KMS-11 (cell line): ENCODE data around the gene ATP6V1B1.
A peak's percentile ranks its signal among the peaks of the same experiment; 100 is the strongest.

Source experiments
- H2AFZ ChIP-seq: fragments of 200-600 bp; sonication (generic); 2 replicates; pipeline ENCODE4 v1.6.1; 2016; ENCODE audit warnings: antibody characterized with exemption, mixed run types, low read depth
- H3K27ac ChIP-seq: fragments of 200-600 bp; sonication (generic); 2 replicates; pipeline ENCODE4 v1.6.1; 2016; ENCODE audit warnings: mild to moderate bottlenecking, mixed run types
- H3K27me3 ChIP-seq: fragments of 200-600 bp; sonication (generic); 2 replicates; pipeline ENCODE4 v1.6.1; 2017; ENCODE audit warnings: mild to moderate bottlenecking, low read depth, mixed run types, moderate library complexity; ENCODE audit not compliant: insufficient read depth
- H3K36me3 ChIP-seq: fragments of 200-600 bp; sonication (generic); 2 replicates; pipeline ENCODE4 v1.6.1; 2017; ENCODE audit warnings: mild to moderate bottlenecking, mixed run types; ENCODE audit not compliant: insufficient read depth
- H3K4me1 ChIP-seq: fragments of 200-600 bp; sonication (generic); 2 replicates; pipeline ENCODE4 v1.6.1; 2016; ENCODE audit warnings: mild to moderate bottlenecking, low read depth, mixed run types; ENCODE audit not compliant: poor library complexity, severe bottlenecking
- H3K4me2 ChIP-seq: fragments of 200-600 bp; sonication (generic); 2 replicates; pipeline ENCODE4 v1.7.0; 2016; ENCODE audit warnings: mild to moderate bottlenecking, mixed run types
- H3K4me3 ChIP-seq: fragments of 200-600 bp; sonication (generic); IDR thresholded peaks from 2 replicates; pipeline ENCODE4 v1.6.1; 2017; ENCODE audit warnings: low read depth, low read length, mixed read lengths; ENCODE audit not compliant: insufficient read depth
- H3K79me2 ChIP-seq: fragments of 200-600 bp; sonication (generic); 2 replicates; pipeline ENCODE4 v1.6.1; 2016; ENCODE audit warnings: low read depth, mixed run types; ENCODE audit not compliant: insufficient read depth
- H3K9ac ChIP-seq: fragments of 200-600 bp; sonication (generic); 2 replicates; pipeline ENCODE4 v1.6.1; 2016; ENCODE audit warnings: mild to moderate bottlenecking, mixed run types
- H4K20me1 ChIP-seq: fragments of 200-600 bp; sonication (generic); 2 replicates; pipeline ENCODE4 v1.6.1; 2016; ENCODE audit warnings: mild to moderate bottlenecking, mixed run types; ENCODE audit not compliant: insufficient read depth
- TF ChIP-seq, protein P1 (sequence below): fragments of 200-600 bp; sonication (generic); conservative IDR thresholded peaks from 2 replicates; pipeline ENCODE4 v1.6.1; 2017; ENCODE audit warnings: low read depth, mild to moderate bottlenecking, antibody characterized with exemption, low read length, moderate library complexity, mixed read lengths

ATP6V1B1 gene

DNA sequence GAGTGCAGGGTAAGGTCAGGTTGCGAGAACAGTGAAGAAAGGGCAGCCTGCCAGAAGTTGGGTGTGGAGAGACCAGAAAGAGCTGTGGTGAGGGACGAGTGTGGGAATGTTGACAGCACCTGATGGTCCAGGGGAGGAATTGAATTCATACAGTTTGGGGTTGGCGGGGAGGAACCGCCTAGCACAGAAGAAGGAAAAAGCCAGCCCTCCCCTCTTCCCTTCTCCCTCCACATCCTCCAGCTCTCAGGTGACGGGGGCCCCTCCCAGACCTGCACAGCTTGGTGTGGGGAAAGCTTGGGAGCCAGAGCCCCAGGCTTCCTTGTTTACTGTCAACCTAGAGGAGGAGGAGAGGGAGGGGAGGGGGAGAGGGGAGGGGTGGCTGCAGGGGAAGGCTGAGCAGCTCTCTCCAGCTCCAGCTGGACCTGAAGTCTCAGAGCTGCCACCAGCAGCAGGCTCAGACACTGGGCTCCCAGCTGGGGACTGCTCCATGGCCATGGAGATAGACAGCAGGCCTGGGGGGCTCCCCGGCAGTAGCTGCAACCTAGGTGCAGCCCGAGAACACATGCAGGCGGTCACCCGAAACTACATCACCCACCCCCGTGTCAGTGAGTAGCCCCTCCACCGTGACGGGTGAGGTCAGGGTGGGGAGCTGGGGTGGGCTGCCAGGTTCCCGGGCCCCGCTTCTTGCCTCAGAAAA is at the start of gene ATP6V1B1:
Gene ATP6V1B1 (plus strand): TSS at position 433 of the 697 bp plus-strand sequence. CDS start 55 bp downstream, at position 488.
- Histone ChIP-seq H3K79me2 (no peaks in the 10 kb centered on the region), H3K9ac (no peak within 1 kb of the TSS), H2AFZ (no peak within 1 kb of the TSS), H3K4me3 (no peak within 1 kb of the TSS), H4K20me1 (no peaks in the 10 kb centered on the region), H3K27ac (no peak within 1 kb of the TSS), H3K27me3 (no peaks in the 10 kb centered on the region), H3K4me1 (no peaks in the 10 kb centered on the region), H3K36me3 (no peaks in the 10 kb centered on the region), H3K4me2 (no peak within 1 kb of the TSS)
- TF ChIP-seq, protein P1, sequence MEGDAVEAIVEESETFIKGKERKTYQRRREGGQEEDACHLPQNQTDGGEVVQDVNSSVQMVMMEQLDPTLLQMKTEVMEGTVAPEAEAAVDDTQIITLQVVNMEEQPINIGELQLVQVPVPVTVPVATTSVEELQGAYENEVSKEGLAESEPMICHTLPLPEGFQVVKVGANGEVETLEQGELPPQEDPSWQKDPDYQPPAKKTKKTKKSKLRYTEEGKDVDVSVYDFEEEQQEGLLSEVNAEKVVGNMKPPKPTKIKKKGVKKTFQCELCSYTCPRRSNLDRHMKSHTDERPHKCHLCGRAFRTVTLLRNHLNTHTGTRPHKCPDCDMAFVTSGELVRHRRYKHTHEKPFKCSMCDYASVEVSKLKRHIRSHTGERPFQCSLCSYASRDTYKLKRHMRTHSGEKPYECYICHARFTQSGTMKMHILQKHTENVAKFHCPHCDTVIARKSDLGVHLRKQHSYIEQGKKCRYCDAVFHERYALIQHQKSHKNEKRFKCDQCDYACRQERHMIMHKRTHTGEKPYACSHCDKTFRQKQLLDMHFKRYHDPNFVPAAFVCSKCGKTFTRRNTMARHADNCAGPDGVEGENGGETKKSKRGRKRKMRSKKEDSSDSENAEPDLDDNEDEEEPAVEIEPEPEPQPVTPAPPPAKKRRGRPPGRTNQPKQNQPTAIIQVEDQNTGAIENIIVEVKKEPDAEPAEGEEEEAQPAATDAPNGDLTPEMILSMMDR, result no peak

DNA sequence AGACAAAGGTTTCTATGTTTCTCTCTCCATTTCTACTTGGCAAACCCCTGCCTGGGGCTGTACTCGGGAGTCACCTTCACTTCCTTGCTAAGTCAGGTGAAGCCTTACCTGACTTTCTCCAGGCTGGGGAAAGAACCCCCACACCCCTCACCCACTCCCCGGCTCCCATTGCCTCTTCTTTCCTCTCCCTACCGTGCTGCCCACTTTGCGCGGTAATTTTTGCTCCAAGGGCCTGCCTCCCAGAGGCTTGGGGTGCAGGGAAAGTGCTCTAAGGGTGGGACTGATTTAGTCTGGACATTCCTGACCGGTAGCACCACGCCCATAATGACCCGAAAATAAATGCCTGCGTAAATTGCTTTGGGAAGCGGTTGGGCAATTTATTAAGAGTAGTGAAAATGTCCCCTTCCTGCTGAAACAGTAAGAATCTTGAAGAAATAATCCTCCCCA is 49.1 kb upstream of the ATP6V1B1 start:
- TF ChIP-seq, protein P1, result no peak
- H2AFZ ChIP-seq, result peak overlapping the region; percentile 96; the same call in 1 of the 2 replicates
- H3K9ac ChIP-seq, result no peak overlapping the region
- H3K4me1 ChIP-seq, result peaks cover 6% of the 10 kb centered on the region
- no peaks in the 10 kb centered on the region for H4K20me1 ChIP-seq
- no peaks in the 10 kb centered on the region for H3K79me2 ChIP-seq
- no peak overlapping the region for H3K27ac ChIP-seq
- peak overlapping the region; percentile 67 for H3K4me2 ChIP-seq
- H3K36me3 ChIP-seq, result no peaks in the 10 kb centered on the region
- no peak overlapping the region for H3K4me3 ChIP-seq
- no peaks in the 10 kb centered on the region for H3K27me3 ChIP-seq

DNA sequence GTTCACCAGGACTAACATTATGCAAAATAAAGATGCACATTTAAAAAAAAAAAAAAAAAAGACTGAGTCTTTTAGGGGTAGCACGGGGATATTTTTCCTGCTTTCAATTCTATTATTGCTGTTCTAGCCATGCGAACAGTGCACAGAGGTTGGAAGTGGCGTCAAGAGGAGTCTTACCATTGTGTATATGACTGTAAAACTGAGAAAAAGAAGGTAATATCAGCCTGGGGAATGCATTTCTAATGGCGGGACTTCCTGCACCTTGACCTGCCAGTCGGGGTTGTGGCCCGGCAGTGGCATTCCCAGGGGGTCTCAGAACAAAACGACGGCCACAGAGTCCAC is 48.5 kb upstream of the ATP6V1B1 start:
- Histone ChIP-seq H3K27me3 (no peaks in the 10 kb centered on the region), H3K27ac (peak overlapping the region; percentile 42), H3K4me2 (peak overlapping the region; percentile 67), H3K9ac (peak overlapping the region; percentile 69; the same call in 1 of the 2 replicates), H3K79me2 (no peaks in the 10 kb centered on the region), H3K4me3 (peak overlapping the region; percentile 44), H4K20me1 (no peaks in the 10 kb centered on the region), H3K4me1 (peaks cover 6% of the 10 kb centered on the region), H3K36me3 (no peaks in the 10 kb centered on the region), H2AFZ (peak overlapping the region; percentile 96)
- TF ChIP-seq, protein P1, result no peak

DNA sequence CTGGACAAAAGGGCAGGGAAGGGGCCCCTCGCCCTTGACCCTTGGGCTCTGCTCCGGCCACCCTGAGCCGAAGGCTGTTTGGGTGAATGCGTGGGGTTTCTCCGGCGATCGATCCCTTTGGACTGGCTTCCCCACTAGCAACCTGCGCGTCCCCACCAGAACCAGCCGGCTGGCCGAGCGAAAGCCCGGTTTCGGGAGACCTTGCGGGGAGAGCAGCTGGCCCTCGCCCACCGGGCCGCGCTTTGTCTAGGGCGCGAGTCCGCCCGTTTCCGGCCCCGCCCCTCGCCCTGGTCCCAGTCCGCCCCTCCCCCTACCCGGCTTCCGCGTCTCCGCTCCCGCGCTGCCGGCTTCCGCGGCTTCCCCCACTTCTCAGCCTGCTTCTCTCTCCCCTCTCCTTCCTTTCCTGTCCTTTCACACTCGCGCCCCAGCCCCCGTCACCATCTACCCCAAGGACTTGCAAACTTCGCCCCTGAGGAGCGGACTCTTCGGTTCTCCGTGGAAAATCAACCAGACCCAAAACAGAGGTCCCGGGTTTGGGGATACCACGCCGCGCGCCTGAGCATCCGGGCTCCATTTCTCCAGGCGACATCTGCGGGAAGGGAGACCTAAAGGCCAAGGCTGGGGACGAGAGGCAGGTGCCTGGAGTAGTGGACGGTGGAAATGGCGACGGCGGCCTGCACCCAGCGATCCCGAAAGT is 48.0 kb upstream of the ATP6V1B1 start:
- no peaks in the 10 kb centered on the region for H3K36me3 ChIP-seq
- H3K27me3 ChIP-seq, result no peaks in the 10 kb centered on the region
- H3K4me3 ChIP-seq, result peak overlapping the region; percentile 48
- TF ChIP-seq, protein P1, result no peak
- peak overlapping the region; percentile 42 for H3K27ac ChIP-seq
- H2AFZ ChIP-seq, result peak overlapping the region; percentile 96
- H4K20me1 ChIP-seq, result no peaks in the 10 kb centered on the region
- peak overlapping the region; percentile 69; the same call in 1 of the 2 replicates for H3K9ac ChIP-seq
- H3K4me2 ChIP-seq, result peak overlapping the region; percentile 67
- H3K79me2 ChIP-seq, result no peaks in the 10 kb centered on the region
- H3K4me1 ChIP-seq, result peaks cover 6% of the 10 kb centered on the region
